Fibroblast of lung (primary cell): ENCODE data around the gene SLC35F3. TPM values are rescaled to one million over a fixed set of nuclear protein-coding genes. Genes with fewer than 3 reads are reported as not detected.
"Not testable (repeated sequence)": the region's sequence is repeated elsewhere in the genome, so short reads cannot be mapped to it uniquely, and the experiment has no call there.

Experiments
- DNase-seq, 2 donors: peaks; one replicate each; pipeline versions ENCODE4 v3.0.0 to v3.0.0-alpha.2; 2010; ENCODE audit warnings: low read depth in 2 of 2
- H2AFZ ChIP-seq: 2 replicates; pipeline ENCODE4 v1.5.1; 2012; ENCODE audit warnings: low read length, control low read depth, inconsistent platforms
- H3K27ac ChIP-seq: 2 replicates; pipeline ENCODE4 v1.5.1; 2011; ENCODE audit warnings: low read length, control low read depth; ENCODE audit not compliant: insufficient read depth
- H3K27me3 ChIP-seq: 2 replicates; pipeline ENCODE4 v1.5.1; 2011; ENCODE audit warnings: mild to moderate bottlenecking, low read length; ENCODE audit not compliant: control insufficient read depth, insufficient read depth
- H3K36me3 ChIP-seq: 2 replicates; pipeline ENCODE4 v1.5.1; 2011; ENCODE audit warnings: low read length; ENCODE audit not compliant: control insufficient read depth, insufficient read depth
- H3K4me1 ChIP-seq: 2 replicates; pipeline ENCODE4 v1.5.1; 2011; ENCODE audit warnings: low read length; ENCODE audit not compliant: control insufficient read depth, insufficient read depth; ENCODE audit errors: extremely low read depth
- H3K4me2 ChIP-seq: 2 replicates; pipeline ENCODE4 v1.5.1; 2011; ENCODE audit warnings: low read length, control low read depth; ENCODE audit not compliant: insufficient read depth; ENCODE audit errors: extremely low read depth
- H3K4me3 ChIP-seq, 4 experiments: fragments of 200-600 bp in 1 of 4; sonication (generic) in 1 of 4; replicated peaks in 1 of 4; 2 replicates each; pipeline ENCODE4 v1.5.1; 2011 to 2016; ENCODE audit warnings: low read length in 4 of 4, low read depth in 3 of 4, mild to moderate bottlenecking in 3 of 4, control low read depth in 2 of 4, inconsistent platforms in 1 of 4, mixed read lengths in 1 of 4; ENCODE audit not compliant: insufficient read depth in 1 of 4; ENCODE audit errors: control extremely low read depth in 1 of 4
- H3K79me2 ChIP-seq: 2 replicates; pipeline ENCODE4 v1.5.1; 2012; ENCODE audit warnings: mild to moderate bottlenecking, low read length, inconsistent platforms; ENCODE audit not compliant: control insufficient read depth, insufficient read depth
- H3K9ac ChIP-seq: 2 replicates; pipeline ENCODE4 v1.5.1; 2011; ENCODE audit warnings: mild to moderate bottlenecking, low read length, control low read depth; ENCODE audit not compliant: insufficient read depth
- H3K9me3 ChIP-seq: 2 replicates; pipeline ENCODE4 v1.5.1; 2012; ENCODE audit warnings: low read depth, low read length; ENCODE audit not compliant: control insufficient read depth, insufficient read depth
- H4K20me1 ChIP-seq: 2 replicates; pipeline ENCODE4 v1.5.1; 2011; ENCODE audit warnings: low read length; ENCODE audit not compliant: control insufficient read depth, insufficient read depth; ENCODE audit errors: extremely low read depth
- EZH2 ChIP-seq: IDR thresholded peaks from 2 replicates; pipeline ENCODE4 v1.5.1; 2012; ENCODE audit warnings: low read length, control low read depth, mild to moderate bottlenecking; ENCODE audit errors: missing control alignments
- polyA plus RNA-seq, 2 donors: library from polyadenylated mRNA; depleted of rRNA in 1 of 2; stranded (reverse) in 1 of 2; unstranded in 1 of 2; fragments of >200 nt; gene quantifications; 2 replicates each; pipeline ENCODE4 v1.2.1, GENCODE V29; 2011 to 2012; ENCODE audit warnings: missing spikeins in 1 of 2
- total RNA-seq: library from RNA; depleted of rRNA; stranded (reverse); fragments of >200 nt; gene quantifications from 2 replicates; pipeline ENCODE4 v1.2.1, GENCODE V29; 2014
- TF ChIP-seq, protein P1 (sequence below), 2 donors: IDR thresholded peaks in 1 of 2; conservative IDR thresholded peaks in 1 of 2; 1 replicate in 1 of 2; 2 replicates in 1 of 2; pipeline ENCODE4 v1.5.1; 2011 to 2012; ENCODE audit warnings: low read length in 2 of 2, control low read depth in 1 of 2, inconsistent platforms in 1 of 2, low read depth in 1 of 2, mild to moderate bottlenecking in 1 of 2

SLC35F3 gene
- total and polyA plus RNA-seq, 2 donors (not counting 1 experiment from before 2014, with no cell fraction given), result not detected

DNA sequence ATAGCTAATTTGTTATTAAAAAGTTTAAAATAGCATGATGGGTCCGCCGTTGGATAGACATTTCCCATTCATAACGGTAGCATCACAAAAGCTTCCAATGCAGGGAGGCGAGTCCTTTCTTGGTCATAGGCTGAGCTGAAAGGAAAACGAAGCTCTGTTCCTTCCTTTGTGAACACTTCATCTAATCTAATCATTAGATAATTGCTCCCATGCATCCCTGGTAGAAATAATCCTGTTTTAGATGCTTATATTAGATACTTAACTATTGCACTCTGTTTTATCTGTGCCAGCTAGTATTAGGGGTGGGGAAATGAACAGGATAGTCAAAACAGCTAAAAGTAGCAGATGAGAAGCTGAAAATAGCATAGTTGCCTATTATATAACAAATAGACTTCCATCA, 215.0 kb downstream of the SLC35F3 start:
- Histone ChIP-seq H3K27ac (no peak overlapping the region), H3K36me3 (no peaks in the 10 kb centered on the region), H4K20me1 (no peaks in the 10 kb centered on the region), H3K4me1 (no peaks in the 10 kb centered on the region), H3K4me2 (no peak overlapping the region), H3K4me3 (no peak overlapping the region), H3K9ac (no peak overlapping the region), H3K27me3 (no peaks in the 10 kb centered on the region), H3K9me3 (no peaks in the 10 kb centered on the region), H3K79me2 (no peaks in the 10 kb centered on the region), H2AFZ (no peak overlapping the region)
- no peak for DNase-seq
- TF ChIP-seq, protein P1, sequence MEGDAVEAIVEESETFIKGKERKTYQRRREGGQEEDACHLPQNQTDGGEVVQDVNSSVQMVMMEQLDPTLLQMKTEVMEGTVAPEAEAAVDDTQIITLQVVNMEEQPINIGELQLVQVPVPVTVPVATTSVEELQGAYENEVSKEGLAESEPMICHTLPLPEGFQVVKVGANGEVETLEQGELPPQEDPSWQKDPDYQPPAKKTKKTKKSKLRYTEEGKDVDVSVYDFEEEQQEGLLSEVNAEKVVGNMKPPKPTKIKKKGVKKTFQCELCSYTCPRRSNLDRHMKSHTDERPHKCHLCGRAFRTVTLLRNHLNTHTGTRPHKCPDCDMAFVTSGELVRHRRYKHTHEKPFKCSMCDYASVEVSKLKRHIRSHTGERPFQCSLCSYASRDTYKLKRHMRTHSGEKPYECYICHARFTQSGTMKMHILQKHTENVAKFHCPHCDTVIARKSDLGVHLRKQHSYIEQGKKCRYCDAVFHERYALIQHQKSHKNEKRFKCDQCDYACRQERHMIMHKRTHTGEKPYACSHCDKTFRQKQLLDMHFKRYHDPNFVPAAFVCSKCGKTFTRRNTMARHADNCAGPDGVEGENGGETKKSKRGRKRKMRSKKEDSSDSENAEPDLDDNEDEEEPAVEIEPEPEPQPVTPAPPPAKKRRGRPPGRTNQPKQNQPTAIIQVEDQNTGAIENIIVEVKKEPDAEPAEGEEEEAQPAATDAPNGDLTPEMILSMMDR (conservative IDR thresholded peaks at IDR 0.05 in 1 of 2, IDR thresholded peaks at IDR 0.05 in 1 of 2; ENCODE audit: low read depth in 1 of 2, low read length in 2 of 2), result no peak
- TF ChIP-seq EZH2, result no peak

DNA sequence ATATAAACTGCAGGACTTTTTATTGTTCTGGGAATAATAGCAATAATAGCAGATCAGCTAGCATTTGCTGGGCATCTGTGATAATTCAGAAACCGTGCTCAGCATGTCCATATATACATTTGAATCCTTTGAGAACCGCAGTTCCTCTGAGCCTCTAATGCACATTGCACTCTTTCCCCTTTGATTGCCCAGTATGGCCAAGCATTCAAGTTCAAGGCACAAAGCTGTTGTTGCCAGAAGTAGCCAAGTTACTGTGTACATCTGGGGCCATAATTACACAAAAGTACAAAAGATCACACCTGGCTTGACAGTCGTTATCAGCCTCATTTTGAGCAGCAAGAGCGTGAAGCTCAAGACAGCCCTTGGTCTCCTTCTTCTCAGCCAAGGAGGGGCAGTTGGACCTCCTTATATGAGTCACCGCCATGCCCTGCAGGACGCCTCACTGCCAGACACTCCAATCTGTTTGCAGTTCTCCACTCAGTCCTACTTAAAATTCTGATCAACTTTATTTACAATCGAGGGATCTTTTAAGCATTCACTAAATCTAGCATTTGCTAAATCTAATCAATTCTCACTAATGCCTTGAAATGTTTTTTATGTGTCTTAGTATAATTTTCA, 216.0 kb downstream of the SLC35F3 start:
- Histone ChIP-seq H4K20me1 (no peaks in the 10 kb centered on the region), H3K27me3 (no peaks in the 10 kb centered on the region), H3K4me3 (no peak overlapping the region), H3K9ac (no peak overlapping the region), H3K79me2 (no peaks in the 10 kb centered on the region), H3K36me3 (no peaks in the 10 kb centered on the region), H3K4me1 (no peaks in the 10 kb centered on the region), H3K9me3 (no peaks in the 10 kb centered on the region), H2AFZ (no peak overlapping the region), H3K4me2 (no peak overlapping the region), H3K27ac (no peak overlapping the region)
- DNase-seq, result no peak
- TF ChIP-seq, protein P1 (conservative IDR thresholded peaks at IDR 0.05 in 1 of 2, IDR thresholded peaks at IDR 0.05 in 1 of 2; ENCODE audit: low read depth in 1 of 2, low read length in 2 of 2), result no peak
- no peak for TF ChIP-seq EZH2

DNA sequence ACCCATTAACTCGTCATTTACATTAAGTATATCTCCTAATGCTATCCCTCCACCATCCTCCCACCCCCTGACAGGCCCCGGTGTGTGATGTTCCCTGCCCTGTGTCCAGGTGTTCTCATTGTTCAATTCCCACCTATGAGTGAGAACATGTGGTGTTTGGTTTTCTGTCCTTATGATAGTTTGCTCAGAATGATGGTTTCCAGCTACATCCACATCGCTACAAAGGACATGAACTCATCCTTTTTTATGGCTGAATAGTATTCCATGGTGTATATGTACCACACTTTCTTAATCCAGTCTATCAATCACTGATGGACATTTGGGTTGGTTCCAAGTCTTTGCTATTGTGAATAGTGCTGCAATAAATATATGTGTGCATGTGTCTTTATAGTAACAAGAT, 217.2 kb downstream of the SLC35F3 start:
- H3K4me1 ChIP-seq, H3K9ac ChIP-seq, H3K9me3 ChIP-seq, H4K20me1 ChIP-seq, H3K79me2 ChIP-seq, H2AFZ ChIP-seq, H3K36me3 ChIP-seq, H3K27ac ChIP-seq, H3K4me3 ChIP-seq, H3K4me2 ChIP-seq, DNase-seq, H3K27me3 ChIP-seq: not testable (repeated sequence)

DNA sequence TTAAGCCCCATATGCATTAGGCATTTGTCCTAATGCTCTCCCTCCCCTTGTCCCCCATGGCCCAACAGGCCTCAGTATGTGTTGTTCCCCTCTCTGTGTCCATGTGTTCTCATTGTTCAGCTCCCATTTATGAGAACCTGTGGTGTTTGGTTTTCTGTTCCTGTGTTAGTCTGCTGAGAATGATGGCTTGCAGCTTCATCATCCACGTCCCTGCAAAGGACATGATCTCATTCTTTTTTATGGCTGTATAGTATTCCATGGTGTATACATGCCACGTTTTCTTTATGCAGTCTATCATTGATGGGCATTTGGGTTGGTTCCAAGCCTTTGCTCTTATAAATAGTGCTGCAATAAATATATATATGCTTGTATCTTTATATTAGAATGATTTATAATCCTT, 218.1 kb downstream of the SLC35F3 start:
- not testable (repeated sequence) for H3K9me3 ChIP-seq, H3K4me1 ChIP-seq, H4K20me1 ChIP-seq, H3K79me2 ChIP-seq, H3K4me3 ChIP-seq, H3K9ac ChIP-seq, H3K4me2 ChIP-seq, H3K36me3 ChIP-seq, H3K27ac ChIP-seq, DNase-seq, H2AFZ ChIP-seq, H3K27me3 ChIP-seq
